Neural progenitor cell (in vitro differentiated cells): ENCODE results near the gene SFI1. TPM values are rescaled to one million over a fixed set of nuclear protein-coding genes. Genes with fewer than 3 reads are reported as not detected.

Source experiments
- DNase-seq: peaks from one replicate; pipeline ENCODE4 v3.0.0-alpha.2; 2016; ENCODE audit warnings: low spot score
- H2AFZ ChIP-seq: fragments of 200-600 bp; sonication (generic); replicated peaks from 2 replicates; pipeline ENCODE4 v1.6.1; 2016; ENCODE audit warnings: antibody characterized with exemption
- H3F3A ChIP-seq: fragments of 200-600 bp; sonication (generic); 2 replicates; pipeline ENCODE4 v1.6.1; 2016; ENCODE audit warnings: antibody characterized with exemption, low read depth
- H3K27ac ChIP-seq: fragments of 200-600 bp; sonication (generic); 2 replicates; pipeline ENCODE4 v1.5.1; 2016; ENCODE audit warnings: mild to moderate bottlenecking
- H3K27me3 ChIP-seq: fragments of 200-600 bp; sonication (generic); 2 replicates; pipeline ENCODE4 v1.6.1; 2016; ENCODE audit warnings: mild to moderate bottlenecking, moderate library complexity
- H3K36me3 ChIP-seq: fragments of 200-600 bp; sonication (generic); 2 replicates; pipeline ENCODE4 v1.5.1; 2016
- H3K4me1 ChIP-seq: fragments of 200-600 bp; sonication (generic); 2 replicates; pipeline ENCODE4 v1.6.1; 2016; ENCODE audit warnings: mixed run types
- H3K4me2 ChIP-seq: fragments of 200-600 bp; sonication (generic); 2 replicates; pipeline ENCODE4 v1.6.1; 2016
- H3K4me3 ChIP-seq: fragments of 200-600 bp; sonication (generic); 2 replicates; pipeline ENCODE4 v1.5.1; 2016
- H3K79me2 ChIP-seq: fragments of 200-600 bp; sonication (generic); 2 replicates; pipeline ENCODE4 v1.6.1; 2016; ENCODE audit warnings: low read depth
- H3K9ac ChIP-seq: fragments of 200-600 bp; sonication (generic); 2 replicates; pipeline ENCODE4 v1.6.1; 2016
- H3K9me3 ChIP-seq: fragments of 200-600 bp; sonication (generic); 2 replicates; pipeline ENCODE4 v1.5.1; 2016; ENCODE audit warnings: low read depth
- H4K20me1 ChIP-seq: fragments of 200-600 bp; sonication (generic); 2 replicates; pipeline ENCODE4 v1.6.1; 2016; ENCODE audit warnings: low read depth
- H3K27ac Mint-ChIP-seq: 3 replicates; pipeline ENCODE4 v1.8.0; 2021; ENCODE audit warnings: mixed read lengths
- H3K27me3 Mint-ChIP-seq: 2 replicates; pipeline ENCODE4 v1.8.0; 2022; ENCODE audit warnings: low read depth, mild to moderate bottlenecking, inconsistent platforms, moderate library complexity, mixed read lengths; ENCODE audit not compliant: insufficient read depth
- H3K36me3 Mint-ChIP-seq: 3 replicates; pipeline ENCODE4 v1.8.0; 2021; ENCODE audit warnings: mixed read lengths
- H3K4me1 Mint-ChIP-seq: 3 replicates; pipeline ENCODE4 v1.8.0; 2021; ENCODE audit warnings: mixed read lengths
- H3K4me3 Mint-ChIP-seq: 3 replicates; pipeline ENCODE4 v1.8.0; 2021; ENCODE audit warnings: mild to moderate bottlenecking, moderate library complexity, mixed read lengths
- H3K9me3 Mint-ChIP-seq: 3 replicates; pipeline ENCODE4 v1.8.0; 2020; ENCODE audit warnings: mixed read lengths
- EZH2 ChIP-seq: fragments of 200-600 bp; sonication (generic); IDR thresholded peaks from 2 replicates; pipeline ENCODE4 v1.6.1; 2017; ENCODE audit warnings: antibody characterized with exemption, mild to moderate bottlenecking, moderate library complexity
- EZH2phosphoT487 ChIP-seq: fragments of 200-600 bp; sonication (generic); IDR thresholded peaks from 2 replicates; pipeline ENCODE4 v1.6.1; 2017; ENCODE audit warnings: antibody characterized with exemption
- total RNA-seq: library from RNA; depleted of rRNA; stranded (reverse); fragments of >200 nt; gene quantifications from 2 replicates; pipeline ENCODE4 v1.2.3, GENCODE V29; 2015; ENCODE audit warnings: low replicate concordance
- TF ChIP-seq, protein P1 (sequence below): fragments of 200-600 bp; sonication (generic); IDR thresholded peaks from 2 replicates; pipeline ENCODE4 v1.5.1; 2017; ENCODE audit warnings: antibody characterized with exemption, mild to moderate bottlenecking

The SFI1 gene
- total RNA-seq, 1 donor from 2014 or later, result 25.0 TPM

DNA sequence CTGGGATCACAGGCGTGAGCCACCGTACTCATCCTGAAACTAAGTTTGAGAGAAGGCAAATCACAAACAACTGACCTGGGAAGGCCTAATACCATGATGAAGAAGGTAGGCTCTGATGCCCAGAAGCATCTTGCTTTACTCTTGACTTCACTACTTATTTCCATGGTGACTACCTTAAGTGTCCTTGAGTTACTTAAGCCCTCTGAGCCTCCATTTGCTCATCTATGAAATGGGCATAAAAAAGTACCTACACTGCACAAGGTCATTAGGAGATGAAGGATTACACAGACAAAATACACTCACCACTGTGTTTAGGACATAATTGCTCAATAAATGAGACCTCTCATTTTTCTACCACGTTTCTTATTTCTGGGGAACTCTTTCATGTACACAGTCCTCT is 34.6 kb upstream of the SFI1 start:
- Histone ChIP-seq H3K4me1 (no peaks in the 10 kb centered on the region), H3K4me3 (no peak overlapping the region), H4K20me1 (no peaks in the 10 kb centered on the region), H3K27ac (no peak overlapping the region), H3K27me3 (no peaks in the 10 kb centered on the region), H3K9me3 (no peaks in the 10 kb centered on the region), H3K4me2 (no peak overlapping the region), H3F3A (no peaks in the 10 kb centered on the region), H3K79me2 (no peaks in the 10 kb centered on the region), H3K36me3 (peaks cover 16% of the 10 kb centered on the region), H3K9ac (no peak overlapping the region), H2AFZ (no peak overlapping the region)
- Mint-ChIP-seq H3K4me1 (no peaks in the 10 kb centered on the region), H3K27ac (no peak overlapping the region), H3K36me3 (peaks cover 32% of the 10 kb centered on the region), H3K27me3 (no peaks in the 10 kb centered on the region), H3K4me3 (no peak overlapping the region), H3K9me3 (no peaks in the 10 kb centered on the region)
- DNase-seq, result no peak
- no peak for TF ChIP-seq EZH2phosphoT487

DNA sequence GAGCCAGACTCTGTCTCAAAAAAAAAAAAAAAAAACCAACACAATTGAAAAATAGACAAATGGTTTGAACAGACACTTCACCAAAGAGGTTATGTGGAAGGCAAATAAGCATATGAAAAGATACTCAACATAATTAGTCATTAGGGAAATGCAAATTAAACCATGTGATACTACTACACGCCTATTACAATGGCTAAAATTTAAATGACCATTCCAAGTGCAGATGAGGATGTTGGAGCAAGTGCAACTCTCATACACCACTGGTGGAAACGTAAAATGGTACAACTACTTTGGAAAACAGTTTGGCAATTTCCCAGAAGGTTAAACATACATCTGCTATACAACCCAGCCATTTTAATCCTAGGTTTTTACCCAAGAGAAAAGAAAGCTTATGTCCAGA is 31.0 kb upstream of the SFI1 start:
- Mint-ChIP-seq H3K4me3 (no peak overlapping the region), H3K27me3 (no peaks in the 10 kb centered on the region), H3K9me3 (no peaks in the 10 kb centered on the region), H3K36me3 (peaks cover 40% of the 10 kb centered on the region), H3K4me1 (no peaks in the 10 kb centered on the region), H3K27ac (no peak overlapping the region)
- Histone ChIP-seq H2AFZ (no peak overlapping the region), H3K27ac (no peak overlapping the region), H3F3A (no peaks in the 10 kb centered on the region), H3K79me2 (no peaks in the 10 kb centered on the region), H3K36me3 (peaks cover 13% of the 10 kb centered on the region), H3K4me1 (no peaks in the 10 kb centered on the region), H3K9ac (no peak overlapping the region), H3K4me2 (no peak overlapping the region), H3K9me3 (no peaks in the 10 kb centered on the region), H3K4me3 (no peak overlapping the region), H4K20me1 (no peaks in the 10 kb centered on the region), H3K27me3 (no peaks in the 10 kb centered on the region)
- no peak for TF ChIP-seq EZH2
- TF ChIP-seq, protein P1, sequence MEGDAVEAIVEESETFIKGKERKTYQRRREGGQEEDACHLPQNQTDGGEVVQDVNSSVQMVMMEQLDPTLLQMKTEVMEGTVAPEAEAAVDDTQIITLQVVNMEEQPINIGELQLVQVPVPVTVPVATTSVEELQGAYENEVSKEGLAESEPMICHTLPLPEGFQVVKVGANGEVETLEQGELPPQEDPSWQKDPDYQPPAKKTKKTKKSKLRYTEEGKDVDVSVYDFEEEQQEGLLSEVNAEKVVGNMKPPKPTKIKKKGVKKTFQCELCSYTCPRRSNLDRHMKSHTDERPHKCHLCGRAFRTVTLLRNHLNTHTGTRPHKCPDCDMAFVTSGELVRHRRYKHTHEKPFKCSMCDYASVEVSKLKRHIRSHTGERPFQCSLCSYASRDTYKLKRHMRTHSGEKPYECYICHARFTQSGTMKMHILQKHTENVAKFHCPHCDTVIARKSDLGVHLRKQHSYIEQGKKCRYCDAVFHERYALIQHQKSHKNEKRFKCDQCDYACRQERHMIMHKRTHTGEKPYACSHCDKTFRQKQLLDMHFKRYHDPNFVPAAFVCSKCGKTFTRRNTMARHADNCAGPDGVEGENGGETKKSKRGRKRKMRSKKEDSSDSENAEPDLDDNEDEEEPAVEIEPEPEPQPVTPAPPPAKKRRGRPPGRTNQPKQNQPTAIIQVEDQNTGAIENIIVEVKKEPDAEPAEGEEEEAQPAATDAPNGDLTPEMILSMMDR, result no peak
- no peak for TF ChIP-seq EZH2phosphoT487
- DNase-seq, result no peak

DNA sequence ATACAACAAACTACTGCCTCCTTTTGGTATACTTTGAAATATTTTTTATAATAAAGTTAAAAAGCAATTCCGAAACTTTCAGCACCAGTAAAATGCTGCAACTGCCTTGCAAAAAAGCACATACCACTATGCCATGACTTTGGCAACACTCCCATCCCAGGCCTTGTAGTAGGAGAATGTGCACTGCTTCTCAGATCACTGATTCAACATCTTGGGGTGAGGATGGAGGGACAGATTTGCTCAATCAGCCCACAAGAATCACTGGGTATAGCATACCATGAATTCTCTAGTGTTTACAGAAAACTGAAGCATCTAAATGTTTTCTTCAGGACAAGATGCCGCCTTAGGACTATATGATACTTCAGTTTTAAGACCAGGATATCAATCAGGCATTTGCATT is 21.6 kb upstream of the SFI1 start:
- Histone ChIP-seq H3K27ac (no peak overlapping the region), H4K20me1 (peaks cover 31% of the 10 kb centered on the region), H3K27me3 (no peaks in the 10 kb centered on the region), H3K4me1 (no peaks in the 10 kb centered on the region), H3K9me3 (no peaks in the 10 kb centered on the region), H3K36me3 (peaks cover 7% of the 10 kb centered on the region), H3K9ac (no peak overlapping the region), H3K4me3 (no peak overlapping the region), H3F3A (no peaks in the 10 kb centered on the region), H3K4me2 (no peak overlapping the region), H2AFZ (no peak overlapping the region), H3K79me2 (peaks cover 63% of the 10 kb centered on the region)
- DNase-seq, result no peak
- Mint-ChIP-seq H3K27ac (no peak overlapping the region), H3K36me3 (peaks cover 24% of the 10 kb centered on the region), H3K4me3 (no peak overlapping the region), H3K4me1 (peaks cover 3% of the 10 kb centered on the region), H3K9me3 (no peaks in the 10 kb centered on the region), H3K27me3 (peaks cover 2% of the 10 kb centered on the region)
- TF ChIP-seq EZH2phosphoT487, result no peak
- no peak for TF ChIP-seq EZH2
- TF ChIP-seq, protein P1, result no peak

DNA sequence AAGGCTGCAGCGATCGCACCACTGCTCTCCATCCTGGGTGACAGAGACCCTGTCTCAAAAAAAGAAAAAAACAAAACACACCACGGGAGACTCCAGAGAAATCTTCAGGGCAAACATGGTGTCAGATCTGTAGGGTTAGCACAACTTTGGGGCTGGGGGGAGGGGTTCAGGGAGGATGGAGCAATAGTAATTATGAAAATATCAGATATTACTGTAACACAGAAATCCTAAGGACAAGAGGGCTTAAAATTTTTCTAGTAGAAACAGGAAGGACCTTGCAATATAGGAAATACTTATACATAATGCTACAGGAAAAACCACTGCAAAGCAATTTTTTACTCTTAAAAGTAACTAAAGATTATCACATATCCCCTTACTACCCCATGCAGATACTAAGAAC is 20.5 kb upstream of the SFI1 start:
- Histone ChIP-seq H3K27ac (no peak overlapping the region), H3K9me3 (no peaks in the 10 kb centered on the region), H3F3A (no peaks in the 10 kb centered on the region), H3K36me3 (peaks cover 7% of the 10 kb centered on the region), H3K4me1 (no peaks in the 10 kb centered on the region), H3K27me3 (no peaks in the 10 kb centered on the region), H4K20me1 (peaks cover 34% of the 10 kb centered on the region), H3K9ac (no peak overlapping the region), H3K4me2 (no peak overlapping the region), H3K79me2 (peaks cover 74% of the 10 kb centered on the region), H2AFZ (no peak overlapping the region), H3K4me3 (no peak overlapping the region)
- no peak overlapping the region for H3K4me3 Mint-ChIP-seq
- no peaks in the 10 kb centered on the region for H3K9me3 Mint-ChIP-seq
- H3K27me3 Mint-ChIP-seq, result peaks cover 2% of the 10 kb centered on the region
- TF ChIP-seq, protein P1, result no peak
- no peak for TF ChIP-seq EZH2
- no peak for TF ChIP-seq EZH2phosphoT487
- peaks cover 27% of the 10 kb centered on the region for H3K36me3 Mint-ChIP-seq
- H3K27ac Mint-ChIP-seq, result no peak overlapping the region
- H3K4me1 Mint-ChIP-seq, result peaks cover 3% of the 10 kb centered on the region
- no peak for DNase-seq
